ENCODE results near the gene GTF3C5.
"Not testable (repeated sequence)": the region's sequence is repeated elsewhere in the genome, so short reads cannot be mapped to it uniquely, and the experiment has no call there.

GTF3C5 gene, protein sequence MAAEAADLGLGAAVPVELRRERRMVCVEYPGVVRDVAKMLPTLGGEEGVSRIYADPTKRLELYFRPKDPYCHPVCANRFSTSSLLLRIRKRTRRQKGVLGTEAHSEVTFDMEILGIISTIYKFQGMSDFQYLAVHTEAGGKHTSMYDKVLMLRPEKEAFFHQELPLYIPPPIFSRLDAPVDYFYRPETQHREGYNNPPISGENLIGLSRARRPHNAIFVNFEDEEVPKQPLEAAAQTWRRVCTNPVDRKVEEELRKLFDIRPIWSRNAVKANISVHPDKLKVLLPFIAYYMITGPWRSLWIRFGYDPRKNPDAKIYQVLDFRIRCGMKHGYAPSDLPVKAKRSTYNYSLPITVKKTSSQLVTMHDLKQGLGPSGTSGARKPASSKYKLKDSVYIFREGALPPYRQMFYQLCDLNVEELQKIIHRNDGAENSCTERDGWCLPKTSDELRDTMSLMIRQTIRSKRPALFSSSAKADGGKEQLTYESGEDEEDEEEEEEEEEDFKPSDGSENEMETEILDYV

DNA sequence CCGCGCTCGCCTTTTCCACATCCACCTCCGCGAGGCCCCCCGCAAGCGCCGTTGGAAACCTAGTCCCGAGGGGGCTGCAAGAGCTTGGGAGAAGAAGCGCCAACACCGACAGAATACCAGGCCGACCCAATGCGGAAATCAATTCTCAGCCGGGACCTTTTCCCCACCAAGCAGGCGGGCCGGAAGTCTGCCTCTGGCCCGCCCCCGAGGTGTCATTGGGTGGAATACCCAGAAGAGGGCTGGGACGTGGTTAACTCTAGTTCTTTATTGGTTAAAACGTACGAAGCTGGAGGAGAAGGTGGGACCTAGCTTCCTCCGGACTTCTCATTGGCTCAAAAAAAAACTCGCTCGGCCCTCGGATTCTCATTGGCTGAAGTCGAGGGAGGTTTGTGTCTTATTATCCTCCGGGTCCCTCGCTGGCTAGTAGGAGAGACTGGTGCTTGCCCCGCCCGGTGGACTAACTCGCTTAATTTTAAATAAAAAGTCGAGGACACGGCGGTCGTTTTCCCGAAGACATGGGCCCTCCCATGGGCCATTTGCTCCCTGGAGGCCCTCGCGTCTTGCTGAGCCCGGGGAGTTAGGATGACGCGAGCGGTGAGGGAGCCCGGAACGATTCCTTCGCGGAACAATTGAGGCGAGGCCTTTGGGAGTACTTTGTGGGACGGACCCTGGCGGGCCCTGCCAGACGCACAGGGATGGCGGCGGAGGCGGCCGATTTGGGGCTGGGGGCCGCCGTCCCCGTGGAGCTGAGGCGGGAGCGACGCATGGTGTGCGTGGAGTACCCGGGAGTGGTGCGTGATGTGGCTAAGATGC lies at the start of gene GTF3C5:
Gene GTF3C5, plus strand, starts transcription at position 681 of the 813 bp plus-strand sequence. Its CDS starts 15 bp downstream, at position 696.
- peak; percentile 98 for DNase-seq (ENCODE audit: low read depth)

DNA sequence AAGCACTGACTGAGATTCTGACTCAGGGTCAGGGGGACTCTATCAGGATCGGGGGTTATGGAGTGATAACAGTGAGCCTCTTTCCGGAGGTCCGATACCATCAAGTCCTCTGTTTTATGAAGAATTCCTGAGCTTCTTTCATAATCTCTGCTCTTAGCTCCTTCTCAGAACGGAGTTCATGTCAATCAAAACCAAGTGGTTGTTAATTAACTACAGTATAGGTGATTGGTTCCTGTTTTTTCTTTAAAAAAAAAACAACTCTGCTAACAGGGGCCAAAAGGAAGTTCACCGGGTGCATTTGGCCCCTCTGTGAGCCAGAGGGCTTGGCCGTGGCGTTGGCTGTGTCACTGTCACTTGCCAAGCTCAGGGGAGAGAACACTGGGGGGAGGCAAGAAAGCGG lies 48.3 kb upstream of the GTF3C5 start:
- no peak for DNase-seq (ENCODE audit: low read depth)

DNA sequence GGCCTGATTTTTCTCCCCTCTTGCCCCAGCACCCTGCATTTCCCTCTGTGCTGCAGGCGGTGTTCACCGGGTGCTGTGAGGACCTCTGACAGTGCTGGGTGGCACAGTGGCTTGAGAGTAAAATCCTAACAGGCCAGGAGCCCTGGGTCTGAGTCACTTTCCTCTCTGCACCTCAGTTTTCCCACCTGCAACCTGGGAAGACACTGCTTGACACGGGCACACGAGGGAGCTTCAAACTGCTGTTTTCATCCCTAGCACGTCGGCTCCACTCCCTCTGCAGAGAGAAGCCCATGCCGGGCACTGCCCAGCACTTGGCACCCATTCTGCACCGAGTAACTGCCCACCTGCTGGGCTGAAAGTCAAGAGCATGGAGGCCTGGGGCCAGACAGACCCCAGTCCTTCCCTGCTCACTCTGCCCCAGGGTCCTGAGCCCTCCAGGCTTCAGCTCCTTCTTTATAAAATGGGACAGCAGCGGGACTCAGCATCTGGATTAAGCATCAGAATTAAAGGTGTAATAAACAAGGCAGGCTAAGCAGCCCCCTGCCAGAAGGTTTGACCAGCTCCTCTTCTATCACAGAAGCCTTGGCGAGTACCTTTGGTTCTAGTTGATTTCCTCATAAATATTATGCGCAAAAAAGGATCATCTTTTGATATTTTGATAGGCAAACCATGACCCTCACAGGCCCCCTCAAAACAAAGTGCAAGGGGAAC lies 47.2 kb upstream of the GTF3C5 start:
- no peak for DNase-seq (ENCODE audit: low read depth)

DNA sequence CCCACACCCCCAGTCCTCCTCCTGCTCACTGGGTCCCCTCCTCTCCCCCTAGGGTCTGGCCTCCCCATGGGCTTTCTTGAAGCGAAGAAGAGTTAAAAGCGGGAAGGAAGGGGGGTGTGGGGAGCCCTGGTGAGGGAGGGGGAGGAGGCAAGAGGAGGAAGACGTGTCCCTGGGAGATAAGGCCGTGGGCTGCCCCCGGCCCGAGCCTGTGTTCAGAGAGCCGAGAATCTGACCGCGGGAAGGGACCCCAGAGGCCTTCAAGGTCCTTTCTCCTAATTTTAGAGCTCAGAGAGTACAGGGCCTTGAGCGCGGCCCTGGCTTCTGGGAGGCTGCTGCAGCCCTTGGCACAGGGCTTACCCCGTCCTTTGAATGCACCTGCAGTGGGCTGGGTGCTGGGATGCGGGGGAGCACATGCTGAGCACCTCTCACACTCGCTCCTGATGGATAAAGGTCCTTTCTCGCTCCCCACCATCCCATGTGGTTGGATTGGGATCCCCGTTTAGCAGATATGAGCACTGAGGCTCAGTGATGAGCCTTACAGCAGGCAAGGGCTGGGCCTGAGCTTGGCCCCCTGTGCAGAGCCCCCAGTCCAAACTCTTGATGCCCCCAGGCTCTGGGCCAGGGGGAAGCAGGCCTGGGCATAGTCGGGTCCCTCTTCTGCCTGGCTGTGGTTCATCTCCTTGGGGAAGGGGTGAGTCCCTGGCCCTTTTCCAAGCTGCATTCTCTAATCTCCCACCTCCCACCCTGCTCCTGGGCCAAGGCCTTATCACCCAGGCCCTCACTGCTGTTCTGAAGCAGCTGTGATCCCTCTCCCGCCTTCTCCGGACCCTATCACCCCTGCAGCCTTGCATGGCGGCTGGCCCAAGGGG lies 46.4 kb upstream of the GTF3C5 start:
- DNase-seq (ENCODE audit: low read depth): no peak

DNA sequence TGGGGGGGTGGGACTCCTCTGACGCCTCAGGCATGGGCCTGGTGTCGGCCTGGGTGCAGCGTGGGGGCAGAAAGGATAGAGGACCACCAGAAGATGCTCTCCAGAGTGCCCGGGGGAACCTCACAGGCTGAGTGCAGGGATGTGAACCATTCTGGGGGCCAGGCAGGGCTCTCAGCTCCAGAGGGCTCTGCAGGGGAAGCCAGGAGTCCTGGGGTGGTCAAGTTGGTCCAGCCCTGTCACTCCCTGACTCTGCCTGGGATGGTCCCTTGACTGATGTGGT lies 45.8 kb upstream of the GTF3C5 start:
- DNase-seq (ENCODE audit: low read depth): no peak

DNA sequence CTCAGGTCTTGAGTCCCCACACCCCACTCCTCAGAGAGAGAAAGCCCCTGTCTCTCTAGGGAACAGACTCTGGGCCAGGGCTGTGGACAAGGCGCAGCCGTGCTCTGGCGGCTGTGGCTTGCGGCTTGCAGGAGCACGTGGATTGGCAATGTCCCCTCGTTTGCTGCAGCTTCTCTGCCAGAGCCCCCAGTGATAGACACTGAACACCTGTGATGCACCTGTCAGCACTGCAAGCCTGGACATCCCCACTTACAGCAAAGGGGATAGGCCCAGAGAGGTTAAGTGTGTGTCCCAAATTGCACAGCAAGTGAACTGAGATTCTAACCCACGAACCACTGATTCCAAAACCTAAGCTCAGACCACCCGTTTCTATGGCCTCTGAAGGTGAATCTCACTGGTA lies 45.3 kb upstream of the GTF3C5 start:
- DNase-seq (ENCODE audit: low read depth): no peak

DNA sequence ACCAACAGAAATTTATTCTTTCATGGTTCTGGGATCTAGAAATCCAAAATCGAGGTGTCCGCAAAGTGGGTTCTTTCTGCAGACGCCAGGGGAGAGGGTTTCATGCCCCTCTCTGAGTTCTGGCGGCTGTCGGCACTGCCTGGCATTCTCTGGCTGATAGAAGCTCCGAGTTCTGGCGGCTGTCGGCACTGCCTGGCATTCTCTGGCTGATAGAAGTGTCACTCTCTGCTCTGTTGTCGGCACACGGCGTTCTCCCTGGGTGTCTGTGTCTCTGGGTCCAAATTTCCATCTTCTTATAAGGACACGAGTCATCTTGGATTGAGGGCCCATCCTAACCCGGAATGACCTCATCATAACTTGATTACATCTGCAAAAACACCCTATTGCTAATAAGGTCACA lies 44.7 kb upstream of the GTF3C5 start:
- no peak for DNase-seq (ENCODE audit: low read depth)

DNA sequence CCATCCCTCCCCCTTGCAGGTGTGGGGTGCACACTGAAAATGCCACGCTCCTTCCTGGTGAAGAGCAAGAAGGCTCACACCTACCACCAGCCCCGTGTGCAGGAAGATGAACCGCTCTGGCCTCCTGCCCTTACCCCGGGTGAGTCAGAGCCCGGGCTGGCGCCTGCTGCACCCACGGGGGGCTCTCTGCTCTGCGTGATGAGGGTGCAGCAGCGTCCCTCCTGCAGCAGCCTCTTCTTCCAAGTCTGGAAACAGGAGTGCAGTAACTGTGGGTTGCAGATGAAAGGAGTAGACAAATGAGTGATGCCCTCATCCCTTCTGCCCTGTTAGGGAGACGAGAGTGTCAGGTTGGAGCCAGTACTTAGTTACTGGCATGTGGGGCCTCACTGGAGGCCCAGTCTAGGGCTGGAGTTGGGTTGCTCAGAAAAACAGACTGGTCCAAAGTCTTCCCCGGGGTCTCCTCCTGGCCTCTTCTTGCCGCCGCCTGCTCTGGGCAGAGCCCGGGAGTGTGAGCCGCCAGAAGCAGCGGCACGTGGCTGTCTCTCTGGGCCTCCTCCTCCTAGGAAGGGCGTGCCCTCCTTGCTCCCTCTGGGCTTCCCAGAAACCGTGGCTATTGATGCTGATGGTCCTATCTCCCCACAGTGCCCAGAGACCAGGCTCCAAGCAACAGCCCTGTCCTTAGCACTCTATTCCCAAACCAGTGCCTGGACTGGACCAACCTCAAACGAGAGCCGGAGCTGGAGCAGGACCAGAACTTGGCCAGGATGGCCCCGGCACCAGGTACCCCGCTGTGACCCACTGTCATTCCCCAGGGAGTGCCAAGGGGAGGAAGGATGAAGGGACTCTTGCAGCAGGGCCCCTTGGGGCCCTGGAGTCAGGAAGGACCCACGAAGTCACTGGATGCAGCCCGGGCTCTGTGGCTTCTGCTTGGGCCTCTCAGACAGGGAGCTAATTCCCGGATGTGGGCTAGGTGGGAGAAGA lies 43.9 kb upstream of the GTF3C5 start:
- DNase-seq (ENCODE audit: low read depth): no peak

DNA sequence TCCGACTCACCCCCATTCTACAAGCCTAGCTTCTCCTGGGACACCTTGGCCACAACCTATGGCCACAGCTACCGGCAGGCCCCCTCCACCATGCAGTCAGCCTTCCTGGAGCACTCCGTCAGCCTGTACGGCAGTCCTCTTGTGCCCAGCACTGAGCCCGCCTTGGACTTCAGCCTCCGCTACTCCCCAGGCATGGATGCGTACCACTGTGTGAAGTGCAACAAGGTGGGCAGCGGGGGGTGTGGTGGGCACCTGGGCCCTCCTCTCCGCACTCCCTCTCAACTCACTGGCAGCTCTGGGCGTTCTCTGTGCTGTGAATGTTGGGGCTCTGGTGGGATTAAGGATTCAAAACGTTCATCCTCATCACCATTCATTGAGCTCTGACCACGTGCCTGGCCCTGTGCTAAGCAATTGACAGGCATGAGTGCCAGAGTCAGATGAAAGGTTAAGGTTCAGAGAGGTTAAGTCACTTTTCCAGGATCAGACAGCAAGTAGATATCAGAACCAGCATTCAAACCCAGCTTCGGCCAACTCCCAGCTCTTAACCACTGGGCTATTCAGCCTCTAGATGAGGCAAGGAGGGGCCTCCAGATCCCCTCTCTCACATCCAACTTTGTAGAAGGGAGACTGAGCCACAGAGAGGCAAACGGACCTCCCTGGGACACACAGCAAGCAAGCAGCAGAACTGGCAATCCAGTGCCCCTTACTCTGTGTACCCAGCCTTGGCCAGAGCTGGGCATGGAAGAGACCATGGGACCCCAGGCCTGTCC lies 42.4 kb upstream of the GTF3C5 start:
- no peak for DNase-seq (ENCODE audit: low read depth)

DNA sequence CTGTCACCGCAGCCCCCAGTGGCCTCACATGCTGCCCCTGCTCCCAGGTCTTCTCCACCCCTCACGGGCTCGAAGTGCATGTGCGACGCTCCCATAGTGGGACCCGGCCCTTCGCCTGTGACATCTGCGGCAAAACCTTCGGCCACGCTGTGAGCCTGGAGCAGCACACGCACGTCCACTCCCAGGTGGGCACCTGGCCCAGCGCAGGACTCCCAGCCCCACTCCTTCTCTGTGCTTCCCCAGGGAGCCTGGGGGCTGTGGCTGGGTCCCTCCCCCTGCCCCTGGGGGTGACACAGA lies 41.8 kb upstream of the GTF3C5 start:
- no peak for DNase-seq (ENCODE audit: low read depth)

DNA sequence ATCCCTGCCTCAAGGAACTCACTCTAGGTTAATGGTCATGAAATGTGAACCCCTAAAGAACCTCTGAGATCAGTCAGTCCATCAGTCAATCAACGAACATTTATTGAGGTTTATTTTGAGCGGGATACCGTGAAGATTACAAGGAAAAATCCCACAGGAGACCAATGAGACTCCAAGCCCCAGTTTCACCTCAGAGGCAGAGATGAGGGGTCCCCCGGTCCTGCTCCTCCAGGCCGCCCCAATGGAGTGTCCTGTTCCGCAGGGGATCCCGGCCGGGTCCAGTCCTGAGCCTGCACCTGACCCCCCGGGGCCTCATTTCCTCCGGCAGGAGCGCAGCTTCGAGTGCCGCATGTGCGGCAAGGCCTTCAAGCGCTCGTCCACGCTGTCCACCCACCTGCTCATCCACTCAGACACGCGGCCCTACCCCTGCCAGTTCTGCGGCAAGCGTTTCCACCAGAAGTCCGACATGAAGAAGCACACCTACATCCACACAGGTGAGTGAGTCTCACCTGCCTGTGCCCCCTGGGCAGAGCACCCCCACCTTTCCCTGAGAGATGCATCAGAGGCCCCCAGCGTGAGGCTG lies 41.3 kb upstream of the GTF3C5 start:
- DNase-seq (ENCODE audit: low read depth): no peak

DNA sequence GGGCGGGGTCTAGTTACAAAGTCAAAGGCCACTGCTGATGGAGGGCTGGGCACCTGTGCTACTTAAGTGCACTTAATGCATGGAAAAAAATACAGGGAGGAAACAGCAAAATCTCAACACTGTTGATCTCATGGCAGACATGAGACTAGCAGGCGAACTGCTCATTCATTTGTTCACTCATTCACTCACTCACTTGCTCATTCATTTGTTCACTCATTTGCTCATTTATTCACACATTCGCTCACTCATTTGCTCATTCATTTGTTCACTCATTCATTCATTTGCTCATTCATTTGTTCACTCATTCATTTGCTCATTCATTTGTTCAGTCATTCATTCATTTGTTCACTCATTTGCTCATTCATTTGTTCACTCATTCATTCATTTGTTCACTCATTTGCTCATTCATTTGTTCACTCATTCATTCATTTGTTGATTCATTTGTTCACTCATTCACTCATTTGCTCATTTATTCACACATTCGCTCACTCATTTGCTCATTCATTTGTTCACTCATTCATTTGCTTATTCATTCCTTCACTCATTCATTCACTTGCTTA lies 40.7 kb upstream of the GTF3C5 start:
- DNase-seq (ENCODE audit: low read depth): not testable (repeated sequence)

DNA sequence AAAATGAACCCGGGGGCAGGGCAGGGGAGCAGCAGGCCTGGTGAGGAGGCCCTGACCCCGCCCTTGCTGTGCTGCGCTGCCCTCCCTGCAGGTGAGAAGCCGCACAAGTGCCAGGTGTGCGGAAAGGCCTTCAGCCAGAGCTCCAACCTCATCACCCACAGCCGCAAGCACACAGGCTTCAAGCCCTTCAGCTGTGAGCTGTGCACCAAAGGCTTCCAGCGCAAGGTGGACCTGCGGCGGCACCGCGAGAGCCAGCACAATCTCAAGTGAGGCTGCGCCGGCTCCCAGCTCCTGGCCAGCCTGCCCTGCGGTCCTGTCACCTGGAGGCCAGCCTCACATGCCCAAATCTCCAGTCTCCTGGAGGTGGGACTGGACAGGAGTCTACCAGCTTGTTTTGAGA lies 40.0 kb upstream of the GTF3C5 start:
- no peak for DNase-seq (ENCODE audit: low read depth)

DNA sequence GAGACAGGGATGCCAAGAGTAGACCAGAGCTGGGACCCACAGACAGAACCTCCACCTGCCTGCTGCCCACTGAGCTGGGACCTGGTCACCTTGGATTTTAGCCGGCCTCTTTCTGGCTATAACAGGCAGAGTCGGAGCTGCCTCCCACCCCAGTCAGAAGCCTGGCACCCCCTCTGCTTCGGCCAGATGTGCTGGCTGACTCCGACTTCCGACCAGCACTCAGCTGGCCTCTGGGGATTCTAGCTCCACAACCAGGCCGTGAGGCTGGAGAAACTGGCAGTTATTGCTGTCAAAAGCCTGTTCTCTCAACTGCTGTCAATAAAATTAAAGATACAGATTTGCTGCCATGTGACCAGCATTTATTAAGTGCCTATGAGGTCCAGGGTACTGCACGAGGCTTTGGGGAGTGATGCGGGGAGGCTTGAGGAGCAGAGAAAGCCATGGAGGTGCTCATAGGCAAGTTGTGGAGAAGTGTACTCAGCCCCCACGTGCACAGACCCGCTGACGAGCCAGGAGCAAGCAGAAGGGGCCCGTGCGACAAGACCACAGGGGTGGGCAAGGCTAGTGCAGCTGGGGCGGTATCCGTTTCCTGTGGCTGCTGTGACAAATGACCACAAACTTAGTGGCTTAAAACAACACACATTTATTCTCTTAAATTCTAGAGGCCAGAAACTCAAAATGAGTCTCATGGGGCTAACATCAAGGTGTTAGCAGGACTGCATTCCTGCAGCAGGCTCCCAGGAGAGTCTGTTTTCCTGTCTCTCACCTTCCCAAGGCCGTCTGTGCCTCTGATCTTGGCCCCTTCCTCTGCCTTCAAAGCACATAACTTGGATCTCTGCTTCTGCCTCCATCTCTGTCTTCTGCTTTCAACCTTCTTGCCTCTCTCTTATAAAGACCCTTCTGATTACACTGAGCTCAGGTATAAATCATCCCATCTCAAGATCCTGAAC lies 39.2 kb upstream of the GTF3C5 start:
- DNase-seq (ENCODE audit: low read depth): no peak

DNA sequence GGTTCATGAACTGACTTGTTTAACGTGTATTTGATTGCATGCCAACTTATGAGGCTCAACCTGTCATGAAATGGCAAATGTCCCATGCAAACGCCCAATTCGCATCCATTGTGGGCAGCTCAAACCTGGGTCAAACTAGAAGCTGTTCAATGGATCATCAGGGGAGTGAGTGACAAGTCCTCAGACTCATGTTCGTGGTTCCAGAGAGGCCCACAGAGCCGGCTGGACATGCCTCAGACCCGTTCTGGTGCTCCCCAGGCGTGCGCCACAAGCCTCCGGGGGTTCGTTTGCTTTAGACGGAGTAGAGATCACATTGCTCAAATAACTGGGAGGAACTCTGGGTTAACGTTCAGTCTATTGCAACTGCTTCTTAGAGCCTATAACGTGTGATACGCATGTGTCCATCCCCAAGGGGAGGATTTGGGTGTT lies 37.3 kb upstream of the GTF3C5 start:
- DNase-seq (ENCODE audit: low read depth): no peak

DNA sequence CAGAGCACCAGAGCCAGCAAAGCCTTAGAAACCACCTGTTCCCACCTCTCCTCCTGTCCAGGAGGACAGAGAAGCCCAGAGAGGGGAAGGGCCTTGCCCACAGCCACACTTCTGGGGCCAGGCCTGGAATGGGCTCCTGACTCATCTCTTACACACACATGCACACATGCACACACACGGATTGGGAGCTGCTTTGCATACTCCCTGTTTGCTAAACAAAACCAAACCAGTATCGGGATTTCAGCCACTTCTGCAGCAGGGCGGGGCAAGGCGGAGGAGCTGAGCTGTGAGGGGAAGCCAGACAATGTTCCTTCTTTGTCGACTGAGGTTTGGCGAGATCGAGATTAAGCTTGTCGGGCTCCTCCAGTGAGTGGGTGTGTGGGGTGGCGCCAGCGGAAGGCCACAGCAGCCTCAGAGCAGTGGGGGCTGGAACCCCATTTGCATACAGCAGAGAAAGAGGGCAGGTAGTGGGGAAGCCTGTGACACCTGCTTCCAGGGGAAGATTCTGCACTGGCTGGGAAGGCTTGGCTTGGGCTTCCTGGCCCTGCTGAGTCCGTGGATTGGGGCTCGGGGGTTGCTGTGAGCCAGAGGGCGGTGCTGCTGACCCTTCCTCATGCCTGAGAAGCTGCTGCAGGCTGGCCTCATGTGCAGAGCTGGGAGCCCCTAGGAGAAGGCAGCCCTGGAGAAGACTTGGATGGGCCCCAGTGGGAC lies 36.2 kb upstream of the GTF3C5 start:
- peak; percentile 9 for DNase-seq (ENCODE audit: low read depth)

DNA sequence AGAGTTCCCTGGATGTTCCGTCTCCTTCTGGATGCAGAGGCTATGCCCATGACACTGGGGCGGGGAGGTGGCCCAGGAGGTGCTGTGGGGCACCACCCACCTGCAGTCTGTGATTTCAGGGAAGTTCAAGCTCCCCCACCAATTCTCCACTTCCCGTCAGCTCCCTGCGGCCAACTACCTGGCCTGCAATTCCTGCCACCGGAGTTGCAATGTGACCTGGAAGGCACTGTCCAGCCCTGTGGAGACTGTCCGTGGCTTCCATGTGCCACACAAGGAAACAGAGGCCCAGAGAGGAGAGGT lies 35.7 kb upstream of the GTF3C5 start:
- DNase-seq (ENCODE audit: low read depth): no peak

DNA sequence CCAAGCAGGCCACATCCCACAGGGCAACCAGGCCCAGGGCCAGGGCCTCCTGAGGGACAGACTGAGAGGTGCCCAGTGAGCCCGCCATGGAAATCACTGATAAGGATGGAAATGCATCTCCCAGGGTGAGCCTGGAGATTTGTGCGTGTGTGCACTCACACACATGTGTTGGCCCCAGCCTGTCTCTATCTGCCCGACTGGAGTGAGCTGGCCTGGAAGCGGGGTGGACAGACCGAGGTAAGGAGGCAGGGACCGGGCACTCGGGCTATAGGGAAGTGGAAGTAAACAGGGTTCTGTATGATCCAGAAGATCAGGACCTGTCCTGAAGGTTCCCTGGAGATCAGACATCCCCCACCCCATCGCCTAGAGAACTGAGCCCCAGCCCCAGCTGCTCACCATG lies 34.9 kb upstream of the GTF3C5 start:
- no peak for DNase-seq (ENCODE audit: low read depth)

All from HS-5 (cell line).